ENCODE measurements around the gene PRR15.

PRR15 gene

GRCh38 chr7:29609162-29610037 lies 45.8 kb downstream of the PRR15 start:
- no peaks in the 10 kb centered on the region for H3K9me2 ChIP-seq (ENCODE audit: low read depth, low read length)
- H3K36me3 ChIP-seq (ENCODE audit: insufficient read depth, low read length) = no peaks in the 10 kb centered on the region
- H3K27ac ChIP-seq (ENCODE audit: low read depth, low read length, poor library complexity, severe bottlenecking) = no peak overlapping the region
- H3K4me2 ChIP-seq (ENCODE audit: low read length) = no peak overlapping the region
- no peaks in the 10 kb centered on the region for H3F3A ChIP-seq (ENCODE audit: insufficient read depth, low read length)
- H3K9me3 ChIP-seq (ENCODE audit: low read length) = no peaks in the 10 kb centered on the region
- H4K20me1 ChIP-seq (ENCODE audit: insufficient read depth, low read length) = no peaks in the 10 kb centered on the region
- H3K4me1 ChIP-seq (ENCODE audit: insufficient read depth, low read length, severe bottlenecking) = no peaks in the 10 kb centered on the region
- H3K9ac ChIP-seq (ENCODE audit: low read length) = no peak overlapping the region
- no peak overlapping the region for H3K4me3 ChIP-seq (ENCODE audit: low read depth, low read length, poor library complexity, severe bottlenecking)
- TF ChIP-seq CTCF (IDR thresholded peaks at IDR 0.05; ENCODE audit: low read length) (peak; percentile 97), EZH2 (IDR thresholded peaks at IDR 0.05; ENCODE audit: borderline replicate concordance, low read length) (no peak)
- H2AFZ ChIP-seq (ENCODE audit: low read length) = no peak overlapping the region
- H3K27me3 ChIP-seq (ENCODE audit: insufficient read depth, low read length) = no peaks in the 10 kb centered on the region
- H3K79me2 ChIP-seq (ENCODE audit: insufficient read depth, low read length) = no peaks in the 10 kb centered on the region

DNA sequence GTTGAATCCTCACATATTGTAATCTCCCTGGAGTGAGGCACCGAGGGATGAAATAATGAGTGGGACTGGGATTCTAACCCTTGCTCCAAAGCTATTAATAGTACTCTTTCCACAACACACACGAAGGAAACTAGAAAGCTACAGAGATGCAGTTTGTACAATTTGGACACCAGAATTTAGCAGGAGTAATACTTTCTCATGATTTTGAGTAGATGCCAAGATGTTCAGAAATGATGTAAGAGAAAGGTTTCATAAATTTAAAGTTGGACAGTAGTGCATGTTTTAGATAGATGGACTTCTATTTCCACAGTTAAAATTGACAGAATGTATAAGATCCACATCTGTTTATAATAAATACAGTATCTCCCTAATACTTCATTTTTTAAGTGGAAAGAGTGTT lies 46.5 kb downstream of the PRR15 start:
- no peaks in the 10 kb centered on the region for H3K79me2 ChIP-seq (ENCODE audit: insufficient read depth, low read length)
- H3K27ac ChIP-seq (ENCODE audit: low read depth, low read length, poor library complexity, severe bottlenecking) = no peak overlapping the region
- H3K4me2 ChIP-seq (ENCODE audit: low read length) = no peak overlapping the region
- no peaks in the 10 kb centered on the region for H3K4me1 ChIP-seq (ENCODE audit: insufficient read depth, low read length, severe bottlenecking)
- H4K20me1 ChIP-seq (ENCODE audit: insufficient read depth, low read length) = no peaks in the 10 kb centered on the region
- H3K4me3 ChIP-seq (ENCODE audit: low read depth, low read length, poor library complexity, severe bottlenecking) = no peak overlapping the region
- no peak overlapping the region for H2AFZ ChIP-seq (ENCODE audit: low read length)
- no peak overlapping the region for H3K9ac ChIP-seq (ENCODE audit: low read length)
- no peaks in the 10 kb centered on the region for H3K36me3 ChIP-seq (ENCODE audit: insufficient read depth, low read length)
- TF ChIP-seq CTCF (IDR thresholded peaks at IDR 0.05; ENCODE audit: low read length) = peak; percentile 4; the same call in 1 of the 2 replicates
- TF ChIP-seq EZH2 (IDR thresholded peaks at IDR 0.05; ENCODE audit: borderline replicate concordance, low read length) = no peak
- H3K9me2 ChIP-seq (ENCODE audit: low read depth, low read length) = no peaks in the 10 kb centered on the region
- H3K27me3 ChIP-seq (ENCODE audit: insufficient read depth, low read length) = no peaks in the 10 kb centered on the region
- H3F3A ChIP-seq (ENCODE audit: insufficient read depth, low read length) = no peaks in the 10 kb centered on the region
- H3K9me3 ChIP-seq (ENCODE audit: low read length) = no peaks in the 10 kb centered on the region

GRCh38 chr7:29611941-29612544 lies 48.4 kb downstream of the PRR15 start:
- H3K4me2 ChIP-seq (ENCODE audit: low read length) = no peak overlapping the region
- H2AFZ ChIP-seq (ENCODE audit: low read length) = no peak overlapping the region
- H3K27ac ChIP-seq (ENCODE audit: low read depth, low read length, poor library complexity, severe bottlenecking) = no peak overlapping the region
- H3K9me3 ChIP-seq (ENCODE audit: low read length) = no peaks in the 10 kb centered on the region
- H3K9me2 ChIP-seq (ENCODE audit: low read depth, low read length) = no peaks in the 10 kb centered on the region
- no peaks in the 10 kb centered on the region for H3K36me3 ChIP-seq (ENCODE audit: insufficient read depth, low read length)
- no peaks in the 10 kb centered on the region for H4K20me1 ChIP-seq (ENCODE audit: insufficient read depth, low read length)
- H3K79me2 ChIP-seq (ENCODE audit: insufficient read depth, low read length) = no peaks in the 10 kb centered on the region
- H3K27me3 ChIP-seq (ENCODE audit: insufficient read depth, low read length) = no peaks in the 10 kb centered on the region
- H3K4me3 ChIP-seq (ENCODE audit: low read depth, low read length, poor library complexity, severe bottlenecking) = no peak overlapping the region
- no peak overlapping the region for H3K9ac ChIP-seq (ENCODE audit: low read length)
- no peaks in the 10 kb centered on the region for H3K4me1 ChIP-seq (ENCODE audit: insufficient read depth, low read length, severe bottlenecking)
- no peaks in the 10 kb centered on the region for H3F3A ChIP-seq (ENCODE audit: insufficient read depth, low read length)
- TF ChIP-seq CTCF (IDR thresholded peaks at IDR 0.05; ENCODE audit: low read length) (no peak), EZH2 (IDR thresholded peaks at IDR 0.05; ENCODE audit: borderline replicate concordance, low read length) (no peak)
